Natural killer cell (primary cell): ENCODE results near the gene KDM4C. TPM values are rescaled to one million over a fixed set of nuclear protein-coding genes. Genes with fewer than 3 reads are reported as not detected.
A peak's percentile ranks its signal among the peaks of the same experiment; 100 is the strongest.

ENCODE experiments used
- ATAC-seq, 3 donors: fragments of 150-1000 bp in 2 of 3; fragments of 200-7000 bp in 1 of 3; cut with Tn5 transposase; 1 replicate in 1 of 3; 2 replicates in 2 of 3; pipeline ENCODE4 v1.10.0; 2021; ENCODE audit warnings: mild to moderate bottlenecking in 2 of 3, moderate library complexity in 2 of 3
- DNase-seq, 2 donors: peaks; one replicate each; pipeline versions ENCODE4 v3.0.0 to v3.0.0-alpha.2; 2013 to 2021; ENCODE audit warnings: mixed read lengths in 1 of 2
- H3K27ac ChIP-seq: one replicate; pipeline ENCODE4 v1.5.1; 2013; ENCODE audit warnings: mild to moderate bottlenecking, low read length
- H3K27me3 ChIP-seq: one replicate; pipeline ENCODE4 v1.6.1; 2013; ENCODE audit warnings: low read length; ENCODE audit not compliant: control insufficient read depth, insufficient read depth
- H3K36me3 ChIP-seq: one replicate; pipeline ENCODE4 v1.6.1; 2013; ENCODE audit warnings: low read length; ENCODE audit not compliant: control insufficient read depth, insufficient read depth
- H3K4me1 ChIP-seq: one replicate; pipeline ENCODE4 v1.6.1; 2013; ENCODE audit warnings: low read length; ENCODE audit not compliant: control insufficient read depth, insufficient read depth
- H3K4me3 ChIP-seq: one replicate; pipeline ENCODE4 v1.5.1; 2013; ENCODE audit warnings: low read length
- H3K9me3 ChIP-seq: one replicate; pipeline ENCODE4 v1.6.1; 2013; ENCODE audit warnings: low read length; ENCODE audit not compliant: control insufficient read depth, insufficient read depth
- H3K27ac Mint-ChIP-seq, 2 donors: one replicate each; pipeline ENCODE4 v1.8.0; 2022; ENCODE audit warnings: mild to moderate bottlenecking in 2 of 2, mixed read lengths in 2 of 2, moderate library complexity in 1 of 2
- H3K27me3 Mint-ChIP-seq, 2 donors: one replicate each; pipeline ENCODE4 v1.8.0; 2022; ENCODE audit warnings: low read depth in 2 of 2, mixed read lengths in 2 of 2
- H3K36me3 Mint-ChIP-seq: one replicate; pipeline ENCODE4 v1.8.0; 2022; ENCODE audit warnings: mixed read lengths
- H3K4me1 Mint-ChIP-seq, 2 donors: one replicate each; pipeline ENCODE4 v1.8.0; 2022; ENCODE audit warnings: mixed read lengths in 2 of 2
- H3K4me3 Mint-ChIP-seq: one replicate; pipeline ENCODE4 v1.8.0; 2022; ENCODE audit warnings: mild to moderate bottlenecking, moderate library complexity, mixed read lengths
- H3K9me3 Mint-ChIP-seq, 2 donors: one replicate each; pipeline ENCODE4 v1.8.0; 2022; ENCODE audit warnings: mixed read lengths in 2 of 2
- WGBS: methylation state at CpG from one replicate; pipeline ENCODE4 v1.1.7; 2013; ENCODE audit warnings: missing lambda C conversion rate; ENCODE audit not compliant: insufficient coverage; 5-methylcytosine and 5-hydroxymethylcytosine counted together
- intact Hi-C: fragments of 100-400 bp; cut with micrococcal nuclease; formaldehyde crosslinking; loops from one replicate; pipeline ENCODE4 v1.14.2; 2022
- total RNA-seq, 4 donors: library from RNA; stranded (reverse); fragments of 120-200 nt in 1 of 4; gene quantifications; one replicate each; pipeline versions ENCODE4 v1.2.3 to v1.2.4, GENCODE V29; 2013 to 2022
- TF ChIP-seq, protein P1 (sequence below): fragments of 200-600 bp; IDR thresholded peaks from one replicate; pipeline ENCODE4 v1.8.0; 2022; ENCODE audit warnings: antibody characterized with exemption

KDM4C gene
- total RNA-seq: 100 to 1,000 TPM; 115 to 137 (median 116) TPM
- 159 TPM for total RNA-seq (2013)

DNA sequence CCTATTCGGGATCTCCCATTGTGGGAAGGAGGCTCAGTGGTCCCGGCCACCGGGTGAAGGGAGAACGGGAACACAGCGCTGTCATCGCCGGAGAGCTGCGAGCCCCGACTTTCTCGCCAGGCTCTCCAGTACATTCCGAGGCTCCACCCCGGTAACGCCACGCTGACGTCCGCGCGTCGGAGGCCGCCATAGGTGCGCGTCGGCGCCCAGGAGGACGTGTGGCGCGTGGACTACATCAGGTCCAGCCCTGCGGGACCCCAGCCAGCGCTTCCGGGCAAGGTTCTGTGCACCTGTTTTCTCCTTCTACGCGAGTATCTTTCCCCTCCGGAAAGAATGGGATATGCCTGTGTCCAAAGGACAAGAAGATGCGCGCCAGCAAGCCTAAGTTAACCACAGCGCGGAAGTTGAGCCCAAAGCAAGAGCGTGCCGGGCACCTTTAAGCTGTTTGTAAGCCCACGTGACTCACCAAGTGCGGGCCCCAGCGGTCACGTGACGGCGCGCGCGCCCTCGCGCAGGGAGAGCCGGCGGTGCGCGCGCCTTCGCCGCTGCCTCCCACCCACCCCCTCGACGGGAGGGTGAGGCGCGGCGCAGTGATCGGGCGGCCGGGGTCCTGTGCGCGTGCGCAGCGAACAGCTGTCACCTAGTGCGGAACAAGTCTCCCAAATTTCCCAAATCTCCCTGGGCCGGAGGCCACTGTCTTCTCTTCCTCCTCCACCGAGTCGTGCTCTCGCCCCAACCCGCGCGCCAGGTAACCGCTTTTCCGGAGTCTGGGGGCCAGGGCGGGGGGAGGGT is at the start of gene KDM4C:
KDM4C (plus strand) TSS at position 518 of the 792 bp plus-strand sequence. CDS start 35,016 bp downstream, outside the sequence.
- under 1% methylated on average over 80 of the region's 80 CpGs for whole genome bisulfite sequencing
- Mint-ChIP-seq H3K9me3 (no peaks in the 10 kb centered on the region), H3K27me3 (no peaks in the 10 kb centered on the region), H3K36me3 (no peaks in the 10 kb centered on the region), H3K4me3 (peak within 1 kb of the TSS; percentile 97), H3K4me1 (peaks cover 29 to 47% of the 10 kb centered on the region in 2 donors), H3K27ac (peak within 1 kb of the TSS; percentile 98 to 99)
- Histone ChIP-seq H3K4me1 (peaks cover 16% of the 10 kb centered on the region), H3K9me3 (no peaks in the 10 kb centered on the region), H3K4me3 (peak within 1 kb of the TSS; percentile 70), H3K36me3 (no peaks in the 10 kb centered on the region), H3K27ac (peak within 1 kb of the TSS; percentile 96), H3K27me3 (no peaks in the 10 kb centered on the region)
- intact Hi-C loops: loop anchor here (1.0 to 5.0 kb wide), 7 partner anchors 40 to 1130 kb away; partner anchors contain the start of genes RIC1 and UHRF2
- TF ChIP-seq, protein P1, sequence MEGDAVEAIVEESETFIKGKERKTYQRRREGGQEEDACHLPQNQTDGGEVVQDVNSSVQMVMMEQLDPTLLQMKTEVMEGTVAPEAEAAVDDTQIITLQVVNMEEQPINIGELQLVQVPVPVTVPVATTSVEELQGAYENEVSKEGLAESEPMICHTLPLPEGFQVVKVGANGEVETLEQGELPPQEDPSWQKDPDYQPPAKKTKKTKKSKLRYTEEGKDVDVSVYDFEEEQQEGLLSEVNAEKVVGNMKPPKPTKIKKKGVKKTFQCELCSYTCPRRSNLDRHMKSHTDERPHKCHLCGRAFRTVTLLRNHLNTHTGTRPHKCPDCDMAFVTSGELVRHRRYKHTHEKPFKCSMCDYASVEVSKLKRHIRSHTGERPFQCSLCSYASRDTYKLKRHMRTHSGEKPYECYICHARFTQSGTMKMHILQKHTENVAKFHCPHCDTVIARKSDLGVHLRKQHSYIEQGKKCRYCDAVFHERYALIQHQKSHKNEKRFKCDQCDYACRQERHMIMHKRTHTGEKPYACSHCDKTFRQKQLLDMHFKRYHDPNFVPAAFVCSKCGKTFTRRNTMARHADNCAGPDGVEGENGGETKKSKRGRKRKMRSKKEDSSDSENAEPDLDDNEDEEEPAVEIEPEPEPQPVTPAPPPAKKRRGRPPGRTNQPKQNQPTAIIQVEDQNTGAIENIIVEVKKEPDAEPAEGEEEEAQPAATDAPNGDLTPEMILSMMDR: no peak
- ATAC-seq (peak; percentile 75 to 93 (median 83)), DNase-seq (peak; percentile 94 to 98)

- intact Hi-C loops: no loop called here
- peaks cover 9% of the 10 kb centered on the region for H3K4me1 ChIP-seq
- WGBS: 57% methylated on average over 1 of the region's 2 CpGs
- ATAC-seq (no peak), DNase-seq (no peak)
- no peak overlapping the region for H3K27ac ChIP-seq
- H3K9me3 Mint-ChIP-seq: no peaks in the 10 kb centered on the region
- H3K9me3 ChIP-seq: no peaks in the 10 kb centered on the region
- peaks cover 7 to 9% of the 10 kb centered on the region in 2 donors for H3K4me1 Mint-ChIP-seq
- H3K4me3 Mint-ChIP-seq: no peak overlapping the region
- no peak overlapping the region for H3K27ac Mint-ChIP-seq
- peaks cover 0 to 2% of the 10 kb centered on the region in 2 donors for H3K27me3 Mint-ChIP-seq
- H3K36me3 Mint-ChIP-seq: no peaks in the 10 kb centered on the region
- TF ChIP-seq, protein P1: no peak
- no peaks in the 10 kb centered on the region for H3K36me3 ChIP-seq
- no peak overlapping the region for H3K4me3 ChIP-seq
- no peaks in the 10 kb centered on the region for H3K27me3 ChIP-seq
Observed at GRCh38 chr9:6708732-6709131, 49.0 kb upstream of the KDM4C start.

- Mint-ChIP-seq H3K4me3 (no peak overlapping the region), H3K36me3 (no peaks in the 10 kb centered on the region), H3K27me3 (peaks cover 0 to 2% of the 10 kb centered on the region in 2 donors), H3K4me1 (peaks cover 6 to 8% of the 10 kb centered on the region in 2 donors), H3K9me3 (no peaks in the 10 kb centered on the region), H3K27ac (no peak overlapping the region)
- no peaks in the 10 kb centered on the region for H3K9me3 ChIP-seq
- H3K27ac ChIP-seq: no peak overlapping the region
- intact Hi-C loops: no loop called here
- ATAC-seq: no peak
- no peaks in the 10 kb centered on the region for H3K36me3 ChIP-seq
- no peak overlapping the region for H3K4me3 ChIP-seq
- DNase-seq: no peak
- peaks cover 11% of the 10 kb centered on the region for H3K4me1 ChIP-seq
- TF ChIP-seq, protein P1: no peak
- WGBS: 80% methylated on average over 3 of the region's 3 CpGs
- no peaks in the 10 kb centered on the region for H3K27me3 ChIP-seq
Observed at GRCh38 chr9:6711403-6711802, 46.4 kb upstream of the KDM4C start.
